ENCODE data around the gene RBBP8NL.
A peak's percentile ranks its signal among the peaks of the same experiment; 100 is the strongest.

The RBBP8NL gene

GRCh38 chr20:62391165-62392076 is 35.9 kb downstream of the RBBP8NL start:
- peaks cover 34% of the 10 kb centered on the region for H3K36me3 Mint-ChIP-seq (ENCODE audit: low read depth)
- H3K9me3 Mint-ChIP-seq = no peaks in the 10 kb centered on the region
- no peak for ATAC-seq
- no peak overlapping the region for H3K4me3 Mint-ChIP-seq
- H3K27ac Mint-ChIP-seq = peak overlapping the region; percentile 14
- no peak for DNase-seq
- H3K27me3 Mint-ChIP-seq = no peaks in the 10 kb centered on the region
- H3K4me1 Mint-ChIP-seq = peaks cover 20% of the 10 kb centered on the region

GRCh38 chr20:62390317-62391164 is 36.8 kb downstream of the RBBP8NL start:
- DNase-seq (no peak), ATAC-seq (no peak)
- H3K27me3 Mint-ChIP-seq = no peaks in the 10 kb centered on the region
- peaks cover 34% of the 10 kb centered on the region for H3K36me3 Mint-ChIP-seq (ENCODE audit: low read depth)
- H3K4me3 Mint-ChIP-seq = no peak overlapping the region
- H3K9me3 Mint-ChIP-seq = no peaks in the 10 kb centered on the region
- H3K27ac Mint-ChIP-seq = peak overlapping the region; percentile 60
- H3K4me1 Mint-ChIP-seq = peaks cover 24% of the 10 kb centered on the region

- no peaks in the 10 kb centered on the region for H3K27me3 Mint-ChIP-seq
- H3K9me3 Mint-ChIP-seq = no peaks in the 10 kb centered on the region
- H3K36me3 Mint-ChIP-seq (ENCODE audit: low read depth) = peaks cover 41% of the 10 kb centered on the region
- peaks cover 31% of the 10 kb centered on the region for H3K4me1 Mint-ChIP-seq
- no peak for ATAC-seq
- H3K4me3 Mint-ChIP-seq = peak overlapping the region; percentile 95
- DNase-seq = no peak
- peak overlapping the region; percentile 95 for H3K27ac Mint-ChIP-seq
Observed at GRCh38 chr20:62389601-62390087, 37.7 kb downstream of the RBBP8NL start.

- DNase-seq (no peak), ATAC-seq (no peak)
- peaks cover 33% of the 10 kb centered on the region for H3K4me1 Mint-ChIP-seq
- H3K9me3 Mint-ChIP-seq = no peaks in the 10 kb centered on the region
- peak overlapping the region; percentile 95 for H3K4me3 Mint-ChIP-seq
- H3K36me3 Mint-ChIP-seq (ENCODE audit: low read depth) = peaks cover 41% of the 10 kb centered on the region
- peak overlapping the region; percentile 95 for H3K27ac Mint-ChIP-seq
- no peaks in the 10 kb centered on the region for H3K27me3 Mint-ChIP-seq
Observed at GRCh38 chr20:62388839-62389600, 38.3 kb downstream of the RBBP8NL start.

GRCh38 chr20:62387933-62388635 is 39.3 kb downstream of the RBBP8NL start:
- peaks cover 33% of the 10 kb centered on the region for H3K4me1 Mint-ChIP-seq
- peak overlapping the region; percentile 95 for H3K27ac Mint-ChIP-seq
- H3K27me3 Mint-ChIP-seq = no peaks in the 10 kb centered on the region
- DNase-seq (peak; percentile 45), ATAC-seq (peak; percentile 15)
- peak overlapping the region; percentile 95 for H3K4me3 Mint-ChIP-seq
- H3K9me3 Mint-ChIP-seq = no peaks in the 10 kb centered on the region
- peaks cover 44% of the 10 kb centered on the region for H3K36me3 Mint-ChIP-seq (ENCODE audit: low read depth)

GRCh38 chr20:62387219-62387913 is 40.0 kb downstream of the RBBP8NL start:
- Mint-ChIP-seq H3K36me3 (ENCODE audit: low read depth) (peaks cover 48% of the 10 kb centered on the region), H3K27ac (peak overlapping the region; percentile 95), H3K27me3 (no peaks in the 10 kb centered on the region), H3K4me1 (peaks cover 37% of the 10 kb centered on the region), H3K4me3 (peak overlapping the region; percentile 95), H3K9me3 (no peaks in the 10 kb centered on the region)
- ATAC-seq (peak; percentile 6), DNase-seq (no peak)

GRCh38 chr20:62386383-62387218 is 40.7 kb downstream of the RBBP8NL start, which contains the start of gene RPS21:
Gene RPS21 (plus strand): TSS chr20:62387103. CDS start chr20:62387339, 236 bp downstream.
- no peaks in the 10 kb centered on the region for H3K27me3 Mint-ChIP-seq
- peaks cover 55% of the 10 kb centered on the region for H3K36me3 Mint-ChIP-seq (ENCODE audit: low read depth)
- peak; percentile 93 for DNase-seq
- peaks cover 6% of the 10 kb centered on the region for H3K9me3 Mint-ChIP-seq
- peak within 1 kb of the TSS; percentile 95 for H3K27ac Mint-ChIP-seq
- ATAC-seq = peak; percentile 86
- H3K4me3 Mint-ChIP-seq = peak within 1 kb of the TSS; percentile 95
- peaks cover 40% of the 10 kb centered on the region for H3K4me1 Mint-ChIP-seq

- Mint-ChIP-seq H3K9me3 (peaks cover 6% of the 10 kb centered on the region), H3K27ac (peak overlapping the region; percentile 21)
- ATAC-seq = peak; percentile 78
Observed at GRCh38 chr20:62382306-62383198, 44.8 kb downstream of the RBBP8NL start.

GRCh38 chr20:62381842-62382241 is 45.5 kb downstream of the RBBP8NL start:
- H3K36me3 Mint-ChIP-seq (ENCODE audit: low read depth) = peaks cover 22% of the 10 kb centered on the region
- peaks cover 6% of the 10 kb centered on the region for H3K9me3 Mint-ChIP-seq
- no peaks in the 10 kb centered on the region for H3K27me3 Mint-ChIP-seq
- no peak overlapping the region for H3K4me3 Mint-ChIP-seq
- ATAC-seq (no peak), DNase-seq (no peak)
- peak overlapping the region; percentile 21 for H3K27ac Mint-ChIP-seq
- peaks cover 22% of the 10 kb centered on the region for H3K4me1 Mint-ChIP-seq

More at GRCh38 chr20:62382306-62383198, 44.8 kb downstream of the RBBP8NL start:
- Mint-ChIP-seq H3K4me1 (peaks cover 23% of the 10 kb centered on the region), H3K4me3 (no peak overlapping the region), H3K27me3 (no peaks in the 10 kb centered on the region), H3K36me3 (ENCODE audit: low read depth) (peaks cover 26% of the 10 kb centered on the region)
- peak; percentile 82 for DNase-seq

GRCh38 chr20:62381202-62381797 is 46.0 kb downstream of the RBBP8NL start:
- DNase-seq (no peak), ATAC-seq (no peak)
- H3K27ac Mint-ChIP-seq = no peak overlapping the region
- peaks cover 6% of the 10 kb centered on the region for H3K9me3 Mint-ChIP-seq
- peaks cover 21% of the 10 kb centered on the region for H3K36me3 Mint-ChIP-seq (ENCODE audit: low read depth)
- no peaks in the 10 kb centered on the region for H3K27me3 Mint-ChIP-seq
- peaks cover 22% of the 10 kb centered on the region for H3K4me1 Mint-ChIP-seq
- no peak overlapping the region for H3K4me3 Mint-ChIP-seq

GRCh38 chr20:62378215-62378614 is 49.1 kb downstream of the RBBP8NL start:
- no peak for DNase-seq
- Mint-ChIP-seq H3K27me3 (peaks cover under 1% of the 10 kb centered on the region), H3K9me3 (peaks cover 6% of the 10 kb centered on the region), H3K4me1 (peaks cover 10% of the 10 kb centered on the region), H3K36me3 (ENCODE audit: low read depth) (peaks cover 11% of the 10 kb centered on the region), H3K4me3 (no peak overlapping the region), H3K27ac (no peak overlapping the region)
- ATAC-seq = no peak
